Heart right ventricle (tissue), 16 donors: ENCODE data around the gene NKTR. TPM values are rescaled to one million over a fixed set of nuclear protein-coding genes. Genes with fewer than 3 reads are reported as not detected.

Source experiments
- ATAC-seq, 8 donors: fragments of 200-7000 bp; cut with Tn5 transposase; one replicate each; pipeline ENCODE4 v1.9.1; 2020; ENCODE audit warnings: mild to moderate bottlenecking in 8 of 8, moderate library complexity in 8 of 8, moderate number of reproducible peaks in 1 of 8
- DNase-seq, 2 donors: peaks; one replicate each; pipeline ENCODE4 v3.0.0-alpha.2; 2020
- H3K27ac ChIP-seq, 10 donors: fragments of 200-600 bp; sonication (generic) in 2 of 10; one replicate each; pipeline versions ENCODE4 v1.5.0 to v1.8.0; 2020 to 2022; ENCODE audit warnings: mild to moderate bottlenecking in 3 of 10
- H3K27me3 ChIP-seq, 7 donors: fragments of 200-600 bp; one replicate each; pipeline ENCODE4 v1.8.0; 2021 to 2022; ENCODE audit warnings: mild to moderate bottlenecking in 2 of 7
- H3K36me3 ChIP-seq, 9 donors: fragments of 200-600 bp; sonication (generic) in 1 of 9; one replicate each; pipeline versions ENCODE4 v1.5.0 to v1.8.0; 2020 to 2022; ENCODE audit warnings: mild to moderate bottlenecking in 2 of 9
- H3K4me1 ChIP-seq, 9 donors: fragments of 200-600 bp; sonication (generic) in 1 of 9; one replicate each; pipeline versions ENCODE4 v1.5.0 to v1.8.0; 2020 to 2022; ENCODE audit warnings: mild to moderate bottlenecking in 4 of 9
- H3K4me3 ChIP-seq, 10 donors: fragments of 200-600 bp; sonication (generic) in 2 of 10; one replicate each; pipeline versions ENCODE4 v1.5.0 to v1.8.0; 2020 to 2022; ENCODE audit warnings: mild to moderate bottlenecking in 7 of 10, moderate library complexity in 2 of 10
- H3K9me3 ChIP-seq, 11 donors: fragments of 200-600 bp in 10 of 11; sonication (generic) in 2 of 11; one replicate each; pipeline versions ENCODE4 v1.5.0 to v1.8.0; 2013 to 2022; ENCODE audit warnings: mild to moderate bottlenecking in 2 of 11, control low read depth in 1 of 11, moderate library complexity in 1 of 11
- CTCF ChIP-seq, 9 donors: fragments of 200-600 bp; sonication (generic) in 2 of 9; IDR thresholded peaks; one replicate each; pipeline versions ENCODE4 v1.5.0 to v1.8.0; 2021 to 2022; ENCODE audit warnings: antibody characterized with exemption in 9 of 9, mild to moderate bottlenecking in 5 of 9, moderate library complexity in 1 of 9
- WGBS, 2 donors: extraction: QIAGEN DNeasy Blood & Tissue Kit; methylation state at CpG; one replicate each; pipeline ENCODE4 v1.1.7; 2013; ENCODE audit warnings: inconsistent platforms in 1 of 2; 5-methylcytosine and 5-hydroxymethylcytosine counted together
- intact Hi-C, 10 donors: fragments of 100-400 bp; cut with DNase I; formaldehyde crosslinking; loops; one replicate each; pipeline versions ENCODE4 v1.11.1 to v1.14.2; 2022
- polyA plus RNA-seq, 2 donors: library from polyadenylated mRNA; stranded (reverse); fragments of 200-250 nt; gene quantifications; one replicate each; pipeline ENCODE4 v1.2.3, GENCODE V29; 2013
- total RNA-seq, 10 donors: library from RNA; stranded (reverse); fragmentation: NEBNext Ultra II Directional in 3 of 10; extraction: Animal tissue kit (Norgen Biotek cat#: 25700) in 3 of 10; gene quantifications; one replicate each; pipeline versions ENCODE4 v1.2.1 to v1.2.4, GENCODE V29; 2021 to 2023
- donor health status: Arrhythmogenic right ventricular cardiomyopathy.
- donor health status: ischemic (EF 13 %, LVEDD 7.1; RV severe dilation, severe dysfunction).
- donor health status: healthy with polysubstance abuse.
- donor health status: DM: no; HTN: yes; CAD: no.
- donor health status: DM: no; HTN: no; CAD: no.
- donor health status: ischemic (EF 25% LVEDD 6.9; RV normal size, moderate dysfunction).
- donor health status: ischemic (EF 25% LVEDD 5.7; RV mildly dilated, moderate dysfunction).
- donor health status: healthy.
- donor health status: DM: yes; HTN: yes; CAD: no.
- donor health status: Ischemic cardiomyopathy.
- donor health status: ischemic (EF 35%, LVEDD 5.7; RV mildly dilated, moderate dysfunction).
- donor health status: nonischemic (EF 11% LVEDD 7.7; RV severe dilation, severe dysfunction).
- donor health status: DM: yes; HTN: yes; CAD: no.
- donor health status: PGD.
- donor health status: ischemic (EF 29% LVEDD 5.4; RV normal size, mild dysfunction).
- donor health status: nonischemic (EF 23%, LVEDD 6.1; RV moderate dilation, normal function).

NKTR gene
- total and polyA plus RNA-seq, 12 donors: 10.2 to 59.3 (median 21.9) TPM

DNA sequence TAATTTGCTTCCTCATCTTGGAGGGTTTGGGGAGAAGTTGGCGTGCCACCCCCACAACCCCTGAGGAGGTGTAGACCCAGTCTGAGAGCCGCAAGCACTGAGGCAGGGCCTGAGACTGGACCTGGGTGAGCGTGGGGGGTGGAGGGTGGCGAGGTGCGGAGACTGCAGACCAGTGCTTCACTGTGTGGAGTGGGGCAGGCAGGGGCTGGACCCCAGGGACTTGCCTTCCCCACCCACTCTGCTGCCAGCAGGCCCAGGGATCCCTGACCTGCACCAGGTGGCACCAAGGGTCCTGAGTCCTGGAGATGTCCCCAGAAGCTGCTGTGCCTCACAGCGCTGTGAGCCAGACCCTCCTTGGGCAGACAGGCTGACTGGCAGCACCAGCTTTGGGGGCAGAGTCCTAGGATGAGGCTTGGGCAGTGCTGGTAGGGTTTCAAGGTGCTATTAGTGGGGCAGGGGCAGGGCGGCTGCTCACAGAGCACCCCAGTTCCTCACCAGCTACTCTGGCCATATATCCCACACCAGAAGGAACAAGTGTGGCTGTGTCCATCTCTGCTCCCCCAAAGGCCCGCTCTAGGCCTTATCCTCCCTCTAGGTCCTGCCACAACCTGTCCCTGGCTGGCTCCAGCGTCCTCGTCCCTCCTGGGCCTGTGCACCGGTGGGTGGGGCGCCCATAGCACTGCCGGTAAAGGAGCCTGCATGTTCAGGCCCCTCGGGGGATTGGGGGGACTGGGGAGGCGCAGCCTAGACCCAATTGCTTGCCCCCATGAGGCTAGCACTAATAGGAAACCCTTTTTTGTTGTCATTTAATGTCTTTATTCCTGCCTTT, 64.8 kb downstream of the NKTR start:
- intact Hi-C loops: no loop called here
- Histone ChIP-seq H3K9me3 (no peaks in the 10 kb centered on the region), H3K27me3 (no peaks in the 10 kb centered on the region), H3K36me3 (peaks cover 0 to 25% (median 0%) of the 10 kb centered on the region in 9 donors), H3K4me1 (peaks cover 8 to 50% (median 38%) of the 10 kb centered on the region in 9 donors), H3K4me3 (no peak overlapping the region), H3K27ac (peak overlapping the region; percentile 33 to 81 (median 75))
- no peak for TF ChIP-seq CTCF (IDR thresholded peaks at IDR 0.05)
- DNase-seq (no peak), ATAC-seq (no peak)
- 77 to 83% methylated on average over 14 to 15 of the region's 15 CpGs for WGBS, 2 donors

- ATAC-seq (peak in 5 of 8 donors; percentile 1 to 25 (median 5)), DNase-seq (no peak)
Measured at GRCh38 chr3:42666022-42666421, 65.5 kb downstream of the NKTR start.

GRCh38 chr3:42666577-42666998, 66.1 kb downstream of the NKTR start:
- Histone ChIP-seq H3K9me3 (peaks cover 0 to 4% (median 0%) of the 10 kb centered on the region in 11 donors), H3K4me1 (peaks cover 8 to 39% (median 31%) of the 10 kb centered on the region in 9 donors), H3K27ac (peak overlapping the region; percentile 33 to 81 (median 75)), H3K27me3 (no peaks in the 10 kb centered on the region), H3K36me3 (peaks cover 0 to 20% (median 0%) of the 10 kb centered on the region in 9 donors), H3K4me3 (no peak overlapping the region)
- TF ChIP-seq CTCF (IDR thresholded peaks at IDR 0.05): no peak
- DNase-seq: no peak
- WGBS, 2 donors: 60 to 69% methylated on average over 4 of the region's 4 CpGs
- intact Hi-C loops: no loop called here
- peak; percentile 21 to 51 (median 38) for ATAC-seq

More at GRCh38 chr3:42666022-42666421, 65.5 kb downstream of the NKTR start:
- Histone ChIP-seq H3K36me3 (peaks cover 0 to 25% (median 0%) of the 10 kb centered on the region in 9 donors), H3K4me1 (peaks cover 8 to 44% (median 31%) of the 10 kb centered on the region in 9 donors), H3K4me3 (no peak overlapping the region), H3K27me3 (no peaks in the 10 kb centered on the region), H3K27ac (peak overlapping the region; percentile 33 to 81 (median 75)), H3K9me3 (peaks cover 0 to 3% (median 0%) of the 10 kb centered on the region in 11 donors)
- WGBS, 2 donors: 49 to 59% methylated on average over 8 of the region's 8 CpGs
- intact Hi-C loops: no loop called here
- TF ChIP-seq CTCF (IDR thresholded peaks at IDR 0.05): no peak

GRCh38 chr3:42667096-42667522, 66.6 kb downstream of the NKTR start:
- peak overlapping the region in 9 of 10 donors; percentile 56 to 81 (median 76) for H3K27ac ChIP-seq
- intact Hi-C loops: no loop called here

More at GRCh38 chr3:42667096-42667522, 66.6 kb downstream of the NKTR start:
- H3K4me1 ChIP-seq: peaks cover 8 to 35% (median 31%) of the 10 kb centered on the region in 9 donors
- peaks cover 0 to 15% (median 0%) of the 10 kb centered on the region in 9 donors for H3K36me3 ChIP-seq
- no peak for TF ChIP-seq CTCF (IDR thresholded peaks at IDR 0.05)
- no peak for DNase-seq
- ATAC-seq: peak in 6 of 8 donors; percentile 3 to 20 (median 8)
- no peak overlapping the region for H3K4me3 ChIP-seq
- WGBS, 2 donors: 55 to 59% methylated on average over 7 of the region's 7 CpGs
- H3K27me3 ChIP-seq: no peaks in the 10 kb centered on the region
- peaks cover 0 to 4% (median 0%) of the 10 kb centered on the region in 11 donors for H3K9me3 ChIP-seq
